ENCODE measurements around the gene CMSS1.

CMSS1 gene

GRCh38 chr3:99972380-99973104 is 154.9 kb downstream of the CMSS1 start:
- no peaks in the 10 kb centered on the region for H3K79me2 ChIP-seq (ENCODE audit: insufficient read depth, low read length)
- H3K27me3 ChIP-seq (ENCODE audit: insufficient read depth, low read length, poor library complexity, severe bottlenecking): no peaks in the 10 kb centered on the region
- H3F3A ChIP-seq (ENCODE audit: low read depth): no peaks in the 10 kb centered on the region
- no peaks in the 10 kb centered on the region for H3K9me3 ChIP-seq (ENCODE audit: insufficient read depth, low read depth, low read length)
- no peaks in the 10 kb centered on the region for H3K9me2 ChIP-seq (replicated peaks; ENCODE audit: low read depth, low read length)
- H3K36me3 ChIP-seq (ENCODE audit: insufficient read depth, low read length): no peaks in the 10 kb centered on the region
- H3K4me1 ChIP-seq (ENCODE audit: insufficient read depth, low read length, poor library complexity, severe bottlenecking): peaks cover 13% of the 10 kb centered on the region
- no peaks in the 10 kb centered on the region for H4K20me1 ChIP-seq (ENCODE audit: insufficient read depth, low read length, poor library complexity, severe bottlenecking)
- no peak overlapping the region for H3K4me2 ChIP-seq (ENCODE audit: low read depth, low read length, poor library complexity, severe bottlenecking)
- no peak overlapping the region for H3K4me3 ChIP-seq (ENCODE audit: low read length, poor library complexity, severe bottlenecking)
- TF ChIP-seq CTCF (conservative IDR thresholded peaks at IDR 0.05; ENCODE audit: low read length) (no peak), EZH2phosphoT487 (IDR thresholded peaks at IDR 0.05; ENCODE audit: borderline replicate concordance) (no peak)
- H2AFZ ChIP-seq (ENCODE audit: low read length): no peak overlapping the region
- H3K9ac ChIP-seq (ENCODE audit: low read depth, low read length, poor library complexity, severe bottlenecking): no peak overlapping the region

DNA sequence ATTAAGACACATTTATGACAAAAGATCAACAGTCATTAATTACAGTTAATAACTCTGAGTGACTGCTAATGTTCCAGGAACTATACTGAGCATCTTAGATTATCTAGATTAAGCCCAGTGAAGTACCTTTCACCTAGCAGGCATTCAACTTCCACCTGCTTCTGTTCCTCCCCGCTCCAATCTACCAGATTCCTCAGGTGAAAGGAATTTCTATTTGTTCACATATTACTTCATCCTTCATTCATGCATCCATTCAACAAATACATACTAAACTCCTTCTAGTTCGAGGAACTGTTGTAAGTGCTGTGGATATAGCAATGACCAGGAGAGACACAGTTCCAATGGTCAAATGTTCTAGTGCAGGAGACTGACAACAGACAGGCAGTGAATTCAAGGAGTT is 157.3 kb downstream of the CMSS1 start:
- Histone ChIP-seq H3K9me2 (replicated peaks; ENCODE audit: low read depth, low read length) (no peaks in the 10 kb centered on the region), H3K27me3 (ENCODE audit: insufficient read depth, low read length, poor library complexity, severe bottlenecking) (no peaks in the 10 kb centered on the region), H3K79me2 (ENCODE audit: insufficient read depth, low read length) (no peaks in the 10 kb centered on the region), H3K36me3 (ENCODE audit: insufficient read depth, low read length) (no peaks in the 10 kb centered on the region), H3K4me2 (ENCODE audit: low read depth, low read length, poor library complexity, severe bottlenecking) (no peak overlapping the region), H3K4me3 (ENCODE audit: low read length, poor library complexity, severe bottlenecking) (no peak overlapping the region), H3K4me1 (ENCODE audit: insufficient read depth, low read length, poor library complexity, severe bottlenecking) (peaks cover 8% of the 10 kb centered on the region), H3F3A (ENCODE audit: low read depth) (no peaks in the 10 kb centered on the region), H3K9ac (ENCODE audit: low read depth, low read length, poor library complexity, severe bottlenecking) (no peak overlapping the region), H2AFZ (ENCODE audit: low read length) (no peak overlapping the region), H4K20me1 (ENCODE audit: insufficient read depth, low read length, poor library complexity, severe bottlenecking) (no peaks in the 10 kb centered on the region), H3K9me3 (ENCODE audit: insufficient read depth, low read depth, low read length) (no peaks in the 10 kb centered on the region; the same call in 1 of the 2 replicates)
- TF ChIP-seq EZH2phosphoT487 (IDR thresholded peaks at IDR 0.05; ENCODE audit: borderline replicate concordance) (no peak), CTCF (conservative IDR thresholded peaks at IDR 0.05; ENCODE audit: low read length) (no peak)

DNA sequence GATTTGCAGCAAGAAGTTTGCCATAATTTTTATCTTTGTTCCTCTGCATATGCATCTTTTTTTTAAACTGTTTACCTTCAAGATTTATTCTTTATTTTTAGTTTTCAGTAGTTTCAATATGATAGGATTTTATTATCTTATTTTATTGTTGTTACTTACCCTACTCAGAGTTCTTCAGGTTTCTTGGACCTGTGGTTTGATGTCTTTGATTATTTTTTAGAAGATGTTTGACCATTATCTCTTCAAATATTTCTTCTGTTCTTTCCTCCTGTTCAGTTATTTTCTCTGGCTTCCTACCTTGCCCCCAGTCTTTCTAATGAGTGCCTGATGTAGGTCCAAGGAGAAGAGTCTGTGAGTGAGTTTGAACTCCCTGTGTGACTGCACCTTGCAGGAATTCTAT is 158.9 kb downstream of the CMSS1 start:
- H3K9ac ChIP-seq (ENCODE audit: low read depth, low read length, poor library complexity, severe bottlenecking): no peak overlapping the region
- no peak overlapping the region for H3K4me2 ChIP-seq (ENCODE audit: low read depth, low read length, poor library complexity, severe bottlenecking)
- H2AFZ ChIP-seq (ENCODE audit: low read length): no peak overlapping the region
- no peaks in the 10 kb centered on the region for H3K79me2 ChIP-seq (ENCODE audit: insufficient read depth, low read length)
- no peaks in the 10 kb centered on the region for H3F3A ChIP-seq (ENCODE audit: low read depth)
- H3K9me3 ChIP-seq (ENCODE audit: insufficient read depth, low read depth, low read length): no peaks in the 10 kb centered on the region; the same call in 1 of the 2 replicates
- no peaks in the 10 kb centered on the region for H3K27me3 ChIP-seq (ENCODE audit: insufficient read depth, low read length, poor library complexity, severe bottlenecking)
- H3K4me3 ChIP-seq (ENCODE audit: low read length, poor library complexity, severe bottlenecking): no peak overlapping the region
- H3K36me3 ChIP-seq (ENCODE audit: insufficient read depth, low read length): no peaks in the 10 kb centered on the region
- H4K20me1 ChIP-seq (ENCODE audit: insufficient read depth, low read length, poor library complexity, severe bottlenecking): no peaks in the 10 kb centered on the region
- no peak for TF ChIP-seq EZH2phosphoT487 (IDR thresholded peaks at IDR 0.05; ENCODE audit: borderline replicate concordance)
- TF ChIP-seq CTCF (conservative IDR thresholded peaks at IDR 0.05; ENCODE audit: low read length): no peak
- H3K9me2 ChIP-seq (replicated peaks; ENCODE audit: low read depth, low read length): no peaks in the 10 kb centered on the region
- H3K4me1 ChIP-seq (ENCODE audit: insufficient read depth, low read length, poor library complexity, severe bottlenecking): no peaks in the 10 kb centered on the region

Measured in Loucy (cell line).